Right renal cortex interstitium (tissue), 3 donors: ENCODE data around the gene SERBP1. TPM values are rescaled to one million over a fixed set of nuclear protein-coding genes. Genes with fewer than 3 reads are reported as not detected.
A peak's percentile ranks its signal among the peaks of the same experiment; 100 is the strongest.
"Not testable (repeated sequence)": the region's sequence is repeated elsewhere in the genome, so short reads cannot be mapped to it uniquely, and the experiment has no call there.

Source experiments
- DNase-seq, 3 donors: peaks; one replicate each; pipeline ENCODE4 v3.0.0-alpha.2; 2013; ENCODE audit warnings: low read depth in 3 of 3, low spot score in 2 of 3
- polyA plus RNA-seq, 3 donors: library from polyadenylated mRNA; unstranded; fragments of 120-200 nt; gene quantifications; one replicate each; pipeline ENCODE4 v1.2.1, GENCODE V29; 2013; ENCODE audit not compliant: insufficient read length in 3 of 3

The SERBP1 gene
- polyA plus RNA-seq, result 100 to 1,000 TPM; 400 to 427 (median 424) TPM

DNA sequence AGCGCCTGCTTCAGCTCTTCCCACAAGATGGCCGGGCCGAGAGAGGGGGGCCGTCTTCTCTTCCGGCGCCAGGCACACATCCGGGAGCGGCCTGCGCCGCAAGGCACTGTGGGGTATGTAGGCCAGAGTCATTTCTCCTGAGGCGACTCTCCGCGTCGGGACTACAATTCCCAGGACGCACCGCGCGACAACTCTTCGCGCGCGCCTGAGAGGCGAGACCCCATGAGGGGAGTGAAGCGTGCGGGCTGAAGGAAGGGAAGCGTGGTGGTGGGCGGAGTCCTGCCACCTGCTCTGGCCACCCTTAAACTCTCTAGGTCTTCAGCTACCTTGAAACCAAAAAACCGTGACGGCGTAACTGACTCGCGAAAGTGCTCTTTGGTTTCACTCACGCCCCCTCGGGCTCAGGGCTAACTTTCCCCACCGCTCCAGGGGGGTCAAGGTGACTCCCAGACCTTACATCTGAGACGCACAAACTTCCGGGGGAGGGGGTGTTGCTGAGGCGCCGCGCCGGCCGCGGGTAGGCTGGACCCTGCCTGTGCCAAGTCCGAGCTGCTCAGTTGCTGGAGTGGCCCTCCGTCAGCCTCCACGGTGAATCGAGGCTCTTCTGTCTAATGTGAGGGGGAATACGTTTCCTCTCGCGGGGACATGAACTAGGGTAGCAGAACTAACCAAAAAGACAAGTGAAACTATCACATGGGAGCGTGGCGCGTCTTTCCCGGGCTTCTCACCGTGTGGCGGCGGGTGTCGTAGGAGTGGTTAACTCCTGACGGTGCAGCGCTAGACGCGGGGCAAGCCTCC lies at the start of gene SERBP1:
Gene SERBP1 (minus strand): TSS at position 45 of the 798 bp plus-strand sequence. CDS start 102 bp downstream, outside the sequence.
- DNase-seq, result peak; percentile 91 to 96 (median 92)

- DNase-seq, result no peak
Observed at GRCh38 chr1:67479146-67479891, 49.1 kb upstream of the SERBP1 start.

DNA sequence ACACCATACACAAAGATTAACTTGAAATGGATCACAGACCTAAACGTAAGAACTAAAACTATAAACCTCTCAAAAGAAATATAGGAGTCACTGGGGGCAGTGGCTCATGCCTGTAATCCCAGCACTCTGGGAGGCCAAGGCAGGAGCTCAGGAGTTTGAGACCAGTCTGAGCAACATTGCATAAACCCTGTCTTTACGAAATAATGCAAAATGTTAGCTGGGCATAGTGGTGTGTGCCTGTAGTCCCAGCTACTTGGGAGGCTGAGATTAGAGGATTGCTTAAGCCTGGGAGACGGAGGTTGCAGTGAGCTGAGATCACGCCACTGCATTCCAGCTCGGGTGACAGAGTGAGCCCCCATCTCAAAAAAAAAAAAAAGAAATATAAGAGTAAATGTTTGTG lies 46.7 kb upstream of the SERBP1 start:
- no peak for DNase-seq

DNA sequence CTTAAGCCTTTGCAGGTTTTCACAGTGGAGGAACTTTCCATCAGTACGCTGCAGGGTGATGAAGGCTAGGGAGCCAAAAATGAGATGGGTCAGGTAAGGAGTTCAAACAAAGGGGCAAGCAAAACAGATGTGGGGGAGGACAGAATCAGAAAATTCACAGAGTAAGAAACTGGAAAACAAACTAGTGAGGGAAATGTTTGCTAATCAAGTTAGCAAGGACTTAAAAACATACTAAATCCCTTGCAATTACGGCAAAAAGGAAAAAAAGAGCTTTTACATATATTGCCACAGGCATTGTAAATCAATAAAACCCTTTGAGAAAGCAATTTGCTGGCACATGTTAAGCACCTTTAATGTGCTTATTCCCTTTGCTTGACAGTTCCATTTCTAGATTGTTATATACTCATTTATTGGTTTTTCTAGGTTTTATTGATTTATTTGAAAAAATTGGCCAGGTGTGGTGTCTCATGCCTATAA lies 45.8 kb upstream of the SERBP1 start:
- no peak for DNase-seq

DNA sequence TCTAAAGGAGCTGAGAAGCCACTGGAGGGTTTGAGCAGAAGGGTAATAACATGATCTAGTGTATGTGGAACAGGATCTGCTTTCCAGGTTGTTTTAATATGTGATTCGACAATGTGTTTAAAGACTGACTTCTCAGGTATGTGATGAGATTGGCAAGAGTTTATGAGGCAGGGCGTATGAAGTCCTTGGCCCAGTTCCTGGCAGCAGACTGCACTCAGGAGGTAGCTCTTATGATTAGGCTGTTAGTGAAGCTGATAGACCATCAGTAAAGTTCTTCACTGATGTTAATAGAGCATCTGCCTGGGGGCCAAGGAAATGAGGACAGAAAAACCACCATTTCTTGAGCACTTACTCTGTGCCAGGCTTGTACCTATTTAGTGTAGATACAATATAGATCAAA lies 41.9 kb upstream of the SERBP1 start:
- DNase-seq, result no peak

DNA sequence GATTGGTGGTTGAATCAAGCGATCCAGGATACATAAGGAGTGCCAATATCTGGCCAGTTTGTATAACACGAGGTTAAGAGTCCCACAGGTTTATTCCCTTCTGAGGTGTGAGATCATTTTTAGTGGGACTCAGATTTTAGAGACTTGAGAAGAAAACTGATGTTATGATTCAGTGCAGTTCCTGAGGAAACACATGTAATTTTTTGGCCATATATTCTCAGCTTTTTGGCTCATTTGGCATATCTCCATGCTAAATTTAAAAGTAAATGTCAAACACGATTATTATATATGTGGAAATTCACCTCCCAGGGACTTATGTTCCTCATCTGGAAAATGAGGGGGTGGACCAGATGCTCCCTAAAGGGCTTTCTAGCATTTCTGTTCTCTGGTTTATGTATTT lies 39.2 kb upstream of the SERBP1 start:
- no peak for DNase-seq

GRCh38 chr1:67468066-67468718 lies 38.0 kb upstream of the SERBP1 start:
- DNase-seq, result no peak

GRCh38 chr1:67465375-67465774 lies 35.2 kb upstream of the SERBP1 start:
- no peak for DNase-seq

GRCh38 chr1:67464746-67465145 lies 34.5 kb upstream of the SERBP1 start:
- no peak for DNase-seq

- DNase-seq, result no peak
Observed at GRCh38 chr1:67464058-67464457, 33.9 kb upstream of the SERBP1 start.

DNA sequence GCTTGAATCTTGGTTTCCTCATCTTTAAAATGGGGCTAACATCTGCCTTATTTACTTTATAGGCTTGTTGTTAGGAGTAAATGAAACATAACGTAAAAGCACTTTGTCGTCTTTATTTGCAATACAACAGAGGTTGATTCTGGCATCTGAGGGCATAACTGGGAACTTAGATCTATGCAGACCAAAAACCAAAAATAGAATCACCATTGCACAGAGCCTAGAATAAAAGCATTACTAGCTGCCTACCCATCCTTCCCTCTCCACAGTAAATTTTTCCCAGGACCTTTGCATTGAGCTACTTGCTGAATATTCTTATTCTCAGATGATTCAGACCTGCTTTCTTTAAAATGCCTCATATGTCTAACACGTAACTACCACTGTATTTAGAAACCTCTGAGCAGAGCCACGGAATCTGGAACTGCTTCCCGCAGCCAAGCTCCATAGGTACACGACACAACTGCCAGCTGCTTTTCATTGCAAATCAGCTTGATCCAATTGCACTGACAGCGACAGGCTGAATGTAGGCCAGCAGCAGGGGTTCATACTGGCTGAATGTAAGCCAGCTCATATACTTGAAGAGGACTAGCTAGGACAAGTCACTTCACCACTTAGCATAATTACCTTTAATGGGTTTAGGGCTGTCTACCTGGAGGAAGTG lies 33.2 kb upstream of the SERBP1 start:
- no peak for DNase-seq

- DNase-seq, result no peak
Observed at GRCh38 chr1:67460676-67461500, 30.7 kb upstream of the SERBP1 start.

DNA sequence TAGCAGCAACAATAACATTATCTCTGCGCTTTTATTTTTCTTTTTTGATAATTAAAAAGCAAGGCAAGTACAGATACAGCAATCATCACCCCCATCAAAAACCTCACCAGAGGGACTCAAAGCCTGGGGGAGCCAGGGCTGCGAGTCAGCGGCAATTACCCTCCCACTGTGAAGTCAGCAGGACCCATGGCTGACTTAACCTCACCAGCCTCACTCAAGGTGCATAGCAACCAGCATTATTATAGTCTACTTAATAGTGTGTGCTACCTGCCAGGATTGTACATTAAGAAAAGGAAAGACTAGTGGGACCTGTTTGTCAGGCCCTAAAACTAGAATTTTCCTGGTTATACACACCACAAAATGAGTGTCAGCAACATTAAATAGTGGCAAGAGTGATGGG lies 28.9 kb upstream of the SERBP1 start:
- DNase-seq, result no peak

DNA sequence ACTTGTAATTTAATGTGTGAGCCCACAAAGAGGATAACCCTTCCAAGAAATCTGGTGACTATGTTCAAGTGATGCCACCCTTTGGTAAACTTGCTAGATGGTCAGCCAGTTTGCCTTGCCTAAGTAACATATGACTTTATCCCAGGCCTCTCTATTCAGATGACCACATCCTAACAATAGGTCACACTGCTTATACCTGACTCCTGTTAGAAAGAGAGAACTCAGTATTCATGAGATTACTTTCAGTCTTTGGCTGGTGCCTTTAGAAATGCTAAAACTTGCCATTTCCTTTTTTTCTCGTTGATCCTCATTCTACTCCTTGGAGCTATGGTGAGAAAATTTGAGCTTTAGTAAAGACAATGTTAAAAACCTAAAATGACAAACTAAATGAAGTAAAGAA lies 28.5 kb upstream of the SERBP1 start:
- no peak for DNase-seq

- DNase-seq, result no peak
Observed at GRCh38 chr1:67457247-67457646, 27.0 kb upstream of the SERBP1 start.

- no peak for DNase-seq
Observed at GRCh38 chr1:67451815-67452214, 21.6 kb upstream of the SERBP1 start.

DNA sequence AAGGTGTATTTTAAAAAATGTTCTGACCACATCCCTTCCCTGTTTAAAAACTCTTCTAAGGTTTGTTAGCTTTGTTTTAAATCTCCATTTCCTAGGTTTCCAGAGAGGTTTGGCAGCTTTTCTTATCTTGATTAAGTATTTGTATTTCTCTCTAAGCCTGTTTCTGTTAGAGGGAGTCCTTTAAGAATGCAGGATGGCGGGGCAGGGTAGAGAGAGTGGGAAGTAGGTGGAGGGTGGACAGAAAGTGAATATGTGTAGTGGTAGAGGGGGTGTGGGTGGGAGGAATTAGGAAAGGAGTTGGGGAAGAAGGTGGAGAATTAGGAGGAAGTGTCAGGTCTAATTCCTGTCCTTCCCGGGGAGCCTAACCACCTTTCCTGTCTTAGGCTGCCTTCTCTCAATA lies 21.2 kb upstream of the SERBP1 start:
- DNase-seq, result no peak

DNA sequence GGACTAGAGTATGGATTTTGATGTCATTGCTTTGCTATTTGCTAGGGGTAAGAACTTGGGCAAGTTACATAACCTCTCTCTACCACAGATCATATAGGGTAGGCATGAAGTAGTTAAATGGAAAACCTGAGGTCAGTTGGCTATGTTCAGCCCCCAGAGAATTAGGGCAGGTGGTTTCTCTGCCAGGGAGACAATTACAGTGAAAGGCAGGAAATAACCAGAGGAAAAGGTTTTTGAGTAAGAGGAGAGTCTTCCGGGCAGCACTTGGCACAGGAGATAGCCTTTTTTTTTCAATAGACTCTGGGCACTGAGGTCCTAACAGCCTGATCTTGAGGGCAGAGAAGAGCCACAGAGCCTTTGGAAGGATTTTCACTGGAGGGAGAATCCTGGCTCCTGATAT lies 16.7 kb upstream of the SERBP1 start:
- DNase-seq, result no peak

DNA sequence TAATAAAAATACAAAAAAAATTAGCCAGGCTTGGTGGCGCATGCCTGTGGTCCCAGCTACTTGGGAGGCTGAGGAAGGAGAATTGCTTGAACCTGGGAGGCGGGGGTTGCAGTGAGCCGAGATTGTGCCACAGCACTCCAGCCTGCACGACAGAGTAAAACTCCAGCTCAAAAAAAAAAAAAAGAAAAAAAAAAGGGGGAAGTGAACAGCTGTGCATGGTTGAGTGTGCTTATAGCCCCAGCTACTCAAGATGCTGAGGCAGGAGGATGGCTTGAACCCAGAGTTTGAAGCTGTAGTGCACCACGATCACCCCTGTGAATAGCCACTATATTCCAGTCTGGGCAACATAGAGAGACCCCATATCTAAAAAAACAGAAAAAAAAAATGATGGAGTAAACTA lies 15.8 kb upstream of the SERBP1 start:
- DNase-seq, result not testable (repeated sequence)

GRCh38 chr1:67441739-67442281 lies 11.6 kb upstream of the SERBP1 start:
- DNase-seq, result no peak
